Fibroblast of mammary gland (primary cell): ENCODE measurements around the gene EXOSC2.
"Not testable (repeated sequence)": the region's sequence is repeated elsewhere in the genome, so short reads cannot be mapped to it uniquely, and the experiment has no call there.

ENCODE experiments used
- DNase-seq: peaks from one replicate; pipeline ENCODE4 v3.0.0-alpha.2; 2010; ENCODE audit warnings: low read depth
- H3K4me3 ChIP-seq: 2 replicates; pipeline ENCODE4 v1.5.1; 2011; ENCODE audit warnings: low read depth, mild to moderate bottlenecking, low read length, moderate library complexity; ENCODE audit not compliant: control insufficient read depth
- TF ChIP-seq, protein P1 (sequence below): conservative IDR thresholded peaks from 2 replicates; pipeline ENCODE4 v1.5.1; 2011; ENCODE audit warnings: low read depth, low read length, inconsistent platforms; ENCODE audit not compliant: control insufficient read depth, insufficient read depth

EXOSC2 gene

GRCh38 chr9:130677252-130677651 lies 16.3 kb upstream of the EXOSC2 start:
- H3K4me3 ChIP-seq: no peak overlapping the region
- no peak for DNase-seq
- TF ChIP-seq, protein P1, sequence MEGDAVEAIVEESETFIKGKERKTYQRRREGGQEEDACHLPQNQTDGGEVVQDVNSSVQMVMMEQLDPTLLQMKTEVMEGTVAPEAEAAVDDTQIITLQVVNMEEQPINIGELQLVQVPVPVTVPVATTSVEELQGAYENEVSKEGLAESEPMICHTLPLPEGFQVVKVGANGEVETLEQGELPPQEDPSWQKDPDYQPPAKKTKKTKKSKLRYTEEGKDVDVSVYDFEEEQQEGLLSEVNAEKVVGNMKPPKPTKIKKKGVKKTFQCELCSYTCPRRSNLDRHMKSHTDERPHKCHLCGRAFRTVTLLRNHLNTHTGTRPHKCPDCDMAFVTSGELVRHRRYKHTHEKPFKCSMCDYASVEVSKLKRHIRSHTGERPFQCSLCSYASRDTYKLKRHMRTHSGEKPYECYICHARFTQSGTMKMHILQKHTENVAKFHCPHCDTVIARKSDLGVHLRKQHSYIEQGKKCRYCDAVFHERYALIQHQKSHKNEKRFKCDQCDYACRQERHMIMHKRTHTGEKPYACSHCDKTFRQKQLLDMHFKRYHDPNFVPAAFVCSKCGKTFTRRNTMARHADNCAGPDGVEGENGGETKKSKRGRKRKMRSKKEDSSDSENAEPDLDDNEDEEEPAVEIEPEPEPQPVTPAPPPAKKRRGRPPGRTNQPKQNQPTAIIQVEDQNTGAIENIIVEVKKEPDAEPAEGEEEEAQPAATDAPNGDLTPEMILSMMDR: no peak

DNA sequence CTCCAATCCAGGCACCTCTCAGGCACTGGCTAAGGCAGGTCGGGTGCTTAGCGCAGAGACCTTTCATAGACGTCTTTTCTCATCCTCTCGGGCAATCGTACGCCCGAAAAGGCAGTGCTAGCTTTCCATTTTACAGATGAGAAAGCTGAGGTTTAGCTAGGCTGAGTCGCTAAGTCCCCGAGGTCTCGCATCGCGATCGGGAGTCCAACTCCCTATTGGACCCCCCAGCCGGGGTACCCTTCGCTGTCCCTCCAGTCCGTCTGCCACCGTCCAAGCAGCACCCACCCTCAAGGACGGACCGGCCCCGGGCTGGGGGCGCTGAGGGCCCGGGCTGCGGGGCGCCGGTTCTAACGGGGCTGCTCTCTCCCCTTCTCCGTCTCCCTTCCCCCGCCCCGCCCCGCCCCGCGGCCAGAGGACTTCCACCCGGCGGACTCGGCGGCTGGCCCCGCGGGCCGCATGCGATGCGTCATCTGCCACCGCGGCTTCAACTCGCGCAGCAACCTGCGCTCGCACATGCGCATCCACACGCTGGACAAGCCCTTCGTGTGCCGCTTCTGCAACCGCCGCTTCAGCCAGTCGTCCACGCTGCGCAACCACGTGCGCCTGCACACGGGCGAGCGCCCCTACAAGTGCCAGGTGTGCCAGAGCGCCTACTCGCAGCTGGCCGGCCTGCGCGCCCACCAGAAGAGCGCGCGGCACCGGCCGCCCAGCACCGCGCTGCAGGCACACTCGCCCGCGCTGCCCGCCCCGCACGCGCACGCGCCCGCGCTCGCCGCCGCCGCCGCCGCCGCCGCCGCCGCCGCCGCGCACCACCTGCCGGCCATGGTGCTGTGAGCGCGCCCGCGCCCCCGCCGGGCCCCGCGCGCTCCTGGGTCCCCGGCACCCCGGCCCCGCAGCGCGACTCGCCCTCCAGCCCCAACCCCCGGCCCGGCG lies 12.5 kb upstream of the EXOSC2 start:
- H3K4me3 ChIP-seq: peak overlapping the region; percentile 40
- TF ChIP-seq, protein P1: no peak
- peak; percentile 83 for DNase-seq

DNA sequence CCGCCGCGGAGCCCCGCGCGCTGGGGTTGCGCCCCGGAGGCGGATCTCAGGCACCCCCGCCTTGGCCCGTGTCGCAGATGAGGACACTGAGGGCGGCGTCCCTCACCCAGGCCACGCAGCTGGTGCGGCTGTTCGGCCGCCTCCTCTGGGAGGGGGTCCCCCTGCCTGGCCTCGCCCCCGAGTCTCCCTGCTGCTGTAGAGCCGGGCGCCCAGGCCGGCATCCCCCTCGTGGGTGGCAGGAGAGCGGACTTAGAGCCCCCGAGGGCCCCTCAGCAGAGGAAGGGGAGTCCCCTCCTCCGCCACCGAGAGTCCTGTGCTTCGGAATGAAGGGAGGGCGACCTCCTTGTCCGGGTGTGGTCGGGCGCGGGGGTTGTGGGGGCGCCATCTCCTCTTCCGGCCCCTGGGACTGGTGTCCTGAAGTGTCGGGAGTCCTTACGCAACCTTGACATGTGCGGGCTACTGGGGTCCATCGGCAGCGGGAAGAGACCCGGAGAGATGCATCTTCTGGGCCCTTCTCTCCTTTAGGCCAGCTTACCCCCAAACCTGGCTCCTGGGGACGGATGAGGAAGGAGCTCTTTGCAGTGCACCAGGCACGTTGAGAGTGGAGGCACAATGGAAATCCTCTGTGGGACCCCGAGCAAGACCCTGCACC lies 11.7 kb upstream of the EXOSC2 start:
- no peak for DNase-seq
- H3K4me3 ChIP-seq: peak overlapping the region; percentile 40
- TF ChIP-seq, protein P1: no peak

GRCh38 chr9:130682421-130683121 lies 11.0 kb upstream of the EXOSC2 start:
- peak overlapping the region; percentile 40 for H3K4me3 ChIP-seq
- DNase-seq: peak; percentile 70
- TF ChIP-seq, protein P1: peak; percentile 76

GRCh38 chr9:130685104-130685503 lies 8.5 kb upstream of the EXOSC2 start:
- TF ChIP-seq, protein P1: no peak
- no peak for DNase-seq
- no peak overlapping the region for H3K4me3 ChIP-seq

GRCh38 chr9:130685945-130686344 lies 7.6 kb upstream of the EXOSC2 start:
- not testable (repeated sequence) for DNase-seq

More at GRCh38 chr9:130685945-130686344, 7.6 kb upstream of the EXOSC2 start:
- H3K4me3 ChIP-seq: not testable (repeated sequence)
